Esophagus squamous epithelium (tissue), 4 donors: Measurements from ENCODE around the gene RPUSD3.

ENCODE experiments used
- POLR2A ChIP-seq, 4 donors: fragments of 450-650 bp; IDR thresholded peaks; one replicate each; pipeline ENCODE4 v1.6.1; 2017; ENCODE audit warnings: antibody characterized with exemption in 4 of 4, mild to moderate bottlenecking in 4 of 4, moderate library complexity in 3 of 4
- TF ChIP-seq, protein P1 (sequence below), 6 experiments: fragments of 450-650 bp in 4 of 6; fragments of 200-600 bp in 2 of 6; sonication (generic) in 2 of 6; IDR thresholded peaks; one replicate each; pipeline ENCODE4 v1.5.1; 2016 to 2019; ENCODE audit warnings: antibody characterized with exemption in 6 of 6, mild to moderate bottlenecking in 4 of 6, moderate library complexity in 4 of 6

DNA sequence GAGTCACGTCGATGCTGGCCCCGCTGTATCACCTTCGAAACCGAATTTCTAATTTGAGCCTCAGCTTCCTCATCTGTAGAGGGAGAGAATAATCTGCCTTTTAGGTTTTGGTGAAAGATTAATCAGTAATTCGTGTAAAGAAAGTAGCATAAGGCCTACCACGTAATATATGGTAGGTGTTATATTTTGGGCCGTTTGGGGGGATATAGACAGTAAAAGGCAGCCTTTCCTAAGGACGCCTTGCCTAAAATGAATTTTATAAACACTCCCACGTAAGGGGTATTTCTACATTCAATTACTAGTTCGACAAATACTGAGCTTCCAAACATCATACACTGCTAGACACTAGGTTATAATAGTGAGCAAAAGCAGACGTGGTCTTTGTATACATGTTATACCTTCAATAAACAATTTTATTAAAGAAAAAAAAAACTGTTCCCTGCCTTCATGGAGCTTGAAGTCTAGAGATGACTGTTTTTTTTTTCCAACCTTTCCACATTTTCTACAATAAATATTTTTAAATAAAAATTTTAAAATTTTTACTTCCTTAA, 47.3 kb upstream of the RPUSD3 start:
- TF ChIP-seq, protein P1, sequence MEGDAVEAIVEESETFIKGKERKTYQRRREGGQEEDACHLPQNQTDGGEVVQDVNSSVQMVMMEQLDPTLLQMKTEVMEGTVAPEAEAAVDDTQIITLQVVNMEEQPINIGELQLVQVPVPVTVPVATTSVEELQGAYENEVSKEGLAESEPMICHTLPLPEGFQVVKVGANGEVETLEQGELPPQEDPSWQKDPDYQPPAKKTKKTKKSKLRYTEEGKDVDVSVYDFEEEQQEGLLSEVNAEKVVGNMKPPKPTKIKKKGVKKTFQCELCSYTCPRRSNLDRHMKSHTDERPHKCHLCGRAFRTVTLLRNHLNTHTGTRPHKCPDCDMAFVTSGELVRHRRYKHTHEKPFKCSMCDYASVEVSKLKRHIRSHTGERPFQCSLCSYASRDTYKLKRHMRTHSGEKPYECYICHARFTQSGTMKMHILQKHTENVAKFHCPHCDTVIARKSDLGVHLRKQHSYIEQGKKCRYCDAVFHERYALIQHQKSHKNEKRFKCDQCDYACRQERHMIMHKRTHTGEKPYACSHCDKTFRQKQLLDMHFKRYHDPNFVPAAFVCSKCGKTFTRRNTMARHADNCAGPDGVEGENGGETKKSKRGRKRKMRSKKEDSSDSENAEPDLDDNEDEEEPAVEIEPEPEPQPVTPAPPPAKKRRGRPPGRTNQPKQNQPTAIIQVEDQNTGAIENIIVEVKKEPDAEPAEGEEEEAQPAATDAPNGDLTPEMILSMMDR (IDR thresholded peaks at IDR 0.05): no peak
- TF ChIP-seq POLR2A (IDR thresholded peaks at IDR 0.05): no peak
